Body of pancreas (tissue), 4 donors: ENCODE data around the gene LRCH1. TPM values are rescaled to one million over a fixed set of nuclear protein-coding genes. Genes with fewer than 3 reads are reported as not detected.

Experiments
- ATAC-seq: fragments of 150-250 bp; one replicate; pipeline ENCODE4 v1.9.1; 2016
- DNase-seq, 4 donors: peaks; one replicate each; pipeline ENCODE4 v3.0.0-alpha.2; 2019
- H3K27ac ChIP-seq, 4 donors: fragments of 200-600 bp; sonication (generic); 1 replicate in 3 of 4; 2 replicates in 1 of 4; pipeline versions ENCODE4 v1.5.1 to v1.6.1; 2016 to 2019; ENCODE audit warnings: mild to moderate bottlenecking in 1 of 4, mixed read lengths in 1 of 4, moderate library complexity in 1 of 4
- H3K27me3 ChIP-seq, 2 donors: fragments of 200-600 bp; sonication (generic); one replicate each; pipeline ENCODE4 v1.6.0; 2016; ENCODE audit warnings: mild to moderate bottlenecking in 1 of 2
- H3K36me3 ChIP-seq, 2 donors: fragments of 200-600 bp; sonication (generic); replicated peaks in 1 of 2; 2 replicates each; pipeline ENCODE4 v1.5.1; 2016; ENCODE audit warnings: low read depth in 2 of 2; ENCODE audit not compliant: insufficient read depth in 1 of 2
- H3K4me1 ChIP-seq: fragments of 200-600 bp; sonication (generic); one replicate; pipeline ENCODE4 v1.6.0; 2016
- H3K4me3 ChIP-seq, 2 donors: fragments of 200-600 bp; sonication (generic); 1 replicate in 1 of 2; 2 replicates in 1 of 2; pipeline ENCODE4 v1.5.1; 2016 to 2019
- H3K9me3 ChIP-seq, 3 donors: fragments of 200-600 bp; sonication (generic); 1 replicate in 2 of 3; 2 replicates in 1 of 3; pipeline ENCODE4 v1.5.1; 2016
- POLR2A ChIP-seq, 3 donors: fragments of 450-650 bp; IDR thresholded peaks; one replicate each; pipeline ENCODE4 v1.6.1; 2016; ENCODE audit warnings: antibody characterized with exemption in 3 of 3, mild to moderate bottlenecking in 2 of 3
- WGBS, 2 donors: methylation state at CpG; one replicate each; pipeline ENCODE4 v1.1.5; 2017; 5-methylcytosine and 5-hydroxymethylcytosine counted together
- intact Hi-C: fragments of 100-400 bp; cut with DNase I; formaldehyde crosslinking; loops from one replicate; pipeline ENCODE4 v1.15.1; 2023
- total RNA-seq, 2 donors: library from RNA; depleted of rRNA; stranded (reverse); fragments of >200 nt; gene quantifications; one replicate each; pipeline ENCODE4 v1.1.0, GENCODE V29; 2016
- TF ChIP-seq, protein P1 (sequence below), 7 experiments: fragments of 450-650 bp in 4 of 7; fragments of 200-600 bp in 3 of 7; sonication (generic) in 3 of 7; IDR thresholded peaks; one replicate each; pipeline ENCODE4 v1.5.1; 2016 to 2019; ENCODE audit warnings: antibody characterized with exemption in 7 of 7

The LRCH1 gene, protein sequence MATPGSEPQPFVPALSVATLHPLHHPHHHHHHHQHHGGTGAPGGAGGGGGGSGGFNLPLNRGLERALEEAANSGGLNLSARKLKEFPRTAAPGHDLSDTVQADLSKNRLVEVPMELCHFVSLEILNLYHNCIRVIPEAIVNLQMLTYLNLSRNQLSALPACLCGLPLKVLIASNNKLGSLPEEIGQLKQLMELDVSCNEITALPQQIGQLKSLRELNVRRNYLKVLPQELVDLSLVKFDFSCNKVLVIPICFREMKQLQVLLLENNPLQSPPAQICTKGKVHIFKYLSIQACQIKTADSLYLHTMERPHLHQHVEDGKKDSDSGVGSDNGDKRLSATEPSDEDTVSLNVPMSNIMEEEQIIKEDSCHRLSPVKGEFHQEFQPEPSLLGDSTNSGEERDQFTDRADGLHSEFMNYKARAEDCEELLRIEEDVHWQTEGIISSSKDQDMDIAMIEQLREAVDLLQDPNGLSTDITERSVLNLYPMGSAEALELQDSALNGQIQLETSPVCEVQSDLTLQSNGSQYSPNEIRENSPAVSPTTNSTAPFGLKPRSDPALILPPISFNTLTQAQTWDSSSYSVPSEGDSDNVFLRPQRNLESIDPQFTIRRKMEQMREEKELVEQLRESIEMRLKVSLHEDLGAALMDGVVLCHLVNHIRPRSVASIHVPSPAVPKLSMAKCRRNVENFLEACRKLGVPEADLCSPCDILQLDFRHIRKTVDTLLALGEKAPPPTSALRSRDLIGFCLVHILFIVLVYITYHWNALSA
- 1 to 10 TPM; 7.3 to 8.6 TPM for total RNA-seq

DNA sequence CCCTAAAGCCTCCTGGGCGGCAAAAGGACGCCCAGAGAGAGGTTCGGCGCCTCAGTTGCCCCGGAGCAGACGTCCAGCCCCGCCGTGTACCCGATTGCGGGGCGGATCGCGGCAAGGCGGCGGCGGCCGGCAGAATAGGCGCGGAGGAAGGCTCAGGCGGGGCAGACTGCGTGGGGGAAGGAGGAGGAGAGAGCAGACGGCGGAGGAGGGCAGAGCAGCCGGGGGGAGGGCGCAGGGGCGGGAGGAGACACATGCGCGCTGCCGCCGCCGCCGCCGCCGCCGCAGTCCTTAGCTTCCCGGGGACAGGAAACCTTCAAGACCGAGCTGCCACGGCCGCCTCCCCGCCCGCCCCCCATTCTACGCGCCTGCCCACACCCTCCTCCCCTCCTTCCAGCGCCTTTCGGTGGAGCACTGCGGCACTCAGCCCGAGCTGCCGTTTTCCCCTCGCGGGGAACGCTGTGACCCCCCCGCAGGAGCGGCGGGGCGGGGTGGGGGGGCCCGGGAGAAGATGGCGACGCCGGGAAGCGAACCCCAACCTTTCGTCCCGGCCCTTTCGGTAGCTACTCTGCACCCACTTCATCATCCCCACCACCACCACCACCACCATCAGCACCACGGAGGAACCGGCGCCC lies at the start of gene LRCH1:
LRCH1 (plus strand) TSS at position 282 of the 632 bp plus-strand sequence; CDS start at position 509, 227 bp downstream.
- H3K36me3 ChIP-seq = no peaks in the 10 kb centered on the region
- H3K27ac ChIP-seq = peak within 1 kb of the TSS; percentile 59 to 86 (median 82)
- H3K4me3 ChIP-seq = peak within 1 kb of the TSS; percentile 90 to 93
- intact Hi-C loops = no loop called here
- peak; percentile 12 to 50 (median 46) for TF ChIP-seq POLR2A (IDR thresholded peaks at IDR 0.05)
- TF ChIP-seq, protein P1, sequence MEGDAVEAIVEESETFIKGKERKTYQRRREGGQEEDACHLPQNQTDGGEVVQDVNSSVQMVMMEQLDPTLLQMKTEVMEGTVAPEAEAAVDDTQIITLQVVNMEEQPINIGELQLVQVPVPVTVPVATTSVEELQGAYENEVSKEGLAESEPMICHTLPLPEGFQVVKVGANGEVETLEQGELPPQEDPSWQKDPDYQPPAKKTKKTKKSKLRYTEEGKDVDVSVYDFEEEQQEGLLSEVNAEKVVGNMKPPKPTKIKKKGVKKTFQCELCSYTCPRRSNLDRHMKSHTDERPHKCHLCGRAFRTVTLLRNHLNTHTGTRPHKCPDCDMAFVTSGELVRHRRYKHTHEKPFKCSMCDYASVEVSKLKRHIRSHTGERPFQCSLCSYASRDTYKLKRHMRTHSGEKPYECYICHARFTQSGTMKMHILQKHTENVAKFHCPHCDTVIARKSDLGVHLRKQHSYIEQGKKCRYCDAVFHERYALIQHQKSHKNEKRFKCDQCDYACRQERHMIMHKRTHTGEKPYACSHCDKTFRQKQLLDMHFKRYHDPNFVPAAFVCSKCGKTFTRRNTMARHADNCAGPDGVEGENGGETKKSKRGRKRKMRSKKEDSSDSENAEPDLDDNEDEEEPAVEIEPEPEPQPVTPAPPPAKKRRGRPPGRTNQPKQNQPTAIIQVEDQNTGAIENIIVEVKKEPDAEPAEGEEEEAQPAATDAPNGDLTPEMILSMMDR (IDR thresholded peaks at IDR 0.05) = no peak
- DNase-seq = peak; percentile 85 to 89 (median 88)
- peak; percentile 86 for ATAC-seq
- H3K27me3 ChIP-seq = no peaks in the 10 kb centered on the region
- peaks cover 26% of the 10 kb centered on the region for H3K4me1 ChIP-seq
- no peaks in the 10 kb centered on the region for H3K9me3 ChIP-seq
- WGBS, 2 donors = 0 to 1% methylated on average over 19 to 57 of the region's 66 CpGs

DNA sequence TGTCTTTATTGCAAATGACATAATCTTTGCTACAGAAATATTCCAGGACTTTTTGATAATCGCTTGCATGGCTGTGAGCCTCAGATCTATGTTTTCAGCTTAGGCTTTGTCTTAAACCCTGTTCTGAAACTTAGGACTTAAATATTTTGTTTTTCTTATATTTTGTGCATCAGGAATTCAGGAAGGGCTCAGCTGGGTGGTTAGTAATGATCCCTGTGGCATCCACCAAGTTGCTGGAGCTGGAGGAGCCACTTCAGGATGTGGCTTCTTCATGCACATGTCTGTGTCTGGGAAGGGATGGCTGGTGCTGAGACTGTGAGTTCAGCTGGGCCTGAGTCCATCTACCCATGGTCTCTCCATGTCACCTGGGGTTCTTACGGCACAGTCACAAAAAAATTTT lies 48.9 kb upstream of the LRCH1 start:
- no peak for TF ChIP-seq POLR2A (IDR thresholded peaks at IDR 0.05)
- TF ChIP-seq, protein P1 (IDR thresholded peaks at IDR 0.05) = no peak
- ATAC-seq (no peak), DNase-seq (no peak)
- Histone ChIP-seq H3K36me3 (no peaks in the 10 kb centered on the region), H3K27me3 (no peaks in the 10 kb centered on the region), H3K9me3 (no peaks in the 10 kb centered on the region), H3K27ac (no peak overlapping the region), H3K4me3 (no peak overlapping the region), H3K4me1 (no peaks in the 10 kb centered on the region)
- 75 to 85% methylated on average over 2 of the region's 2 CpGs for WGBS, 2 donors
- intact Hi-C loops = no loop called here

DNA sequence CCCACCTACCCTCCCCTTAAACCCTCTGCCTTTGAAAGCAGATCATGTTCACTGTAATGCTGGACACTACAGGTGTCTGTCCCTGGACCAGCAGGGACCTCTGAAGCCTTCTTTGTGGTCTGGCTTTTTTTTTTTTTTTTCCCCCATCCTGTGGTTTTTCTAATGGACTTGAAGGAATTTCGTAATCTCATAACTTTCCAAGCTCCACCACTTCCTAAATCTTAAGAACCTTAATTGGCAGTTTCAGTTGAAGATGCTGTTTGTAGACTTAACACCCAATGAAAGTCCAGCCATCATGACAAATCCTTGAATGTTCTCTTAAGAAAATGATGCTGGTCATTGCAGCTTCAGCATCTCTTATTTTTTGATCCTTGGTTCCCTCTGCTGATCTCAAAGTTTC lies 45.0 kb upstream of the LRCH1 start:
- no peak overlapping the region for H3K27ac ChIP-seq
- no peak for TF ChIP-seq POLR2A (IDR thresholded peaks at IDR 0.05)
- TF ChIP-seq, protein P1 (IDR thresholded peaks at IDR 0.05) = no peak
- no peak for ATAC-seq
- intact Hi-C loops = no loop called here
- no peak for DNase-seq
- H3K9me3 ChIP-seq = no peaks in the 10 kb centered on the region
- no peaks in the 10 kb centered on the region for H3K4me1 ChIP-seq
- H3K36me3 ChIP-seq = no peaks in the 10 kb centered on the region
- no peak overlapping the region for H3K4me3 ChIP-seq
- 38 to 65% methylated on average over 1 of the region's 1 CpG for WGBS, 2 donors
- H3K27me3 ChIP-seq = no peaks in the 10 kb centered on the region

DNA sequence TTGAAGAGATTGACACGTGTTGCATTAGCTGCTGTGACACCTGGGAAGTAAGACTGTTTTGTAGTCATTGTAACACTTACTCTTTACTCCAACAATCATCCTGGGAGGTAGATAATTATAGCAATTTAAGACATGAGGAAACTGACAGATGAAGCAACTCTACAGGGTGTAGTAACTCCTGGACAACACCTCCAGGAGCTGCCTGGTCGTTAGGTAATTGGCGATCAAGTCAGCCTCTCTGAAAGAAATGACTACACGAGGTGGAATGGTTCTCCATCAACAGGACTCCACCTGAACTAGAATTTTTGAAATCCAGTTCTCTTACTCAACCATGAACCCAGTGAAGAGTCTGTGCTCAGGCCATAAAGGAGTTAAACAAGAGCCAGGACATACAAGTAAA lies 43.0 kb upstream of the LRCH1 start:
- no peak overlapping the region for H3K27ac ChIP-seq
- WGBS, 2 donors = 70 to 80% methylated on average over 4 of the region's 4 CpGs
- H3K36me3 ChIP-seq = no peaks in the 10 kb centered on the region
- H3K4me3 ChIP-seq = no peak overlapping the region
- no peaks in the 10 kb centered on the region for H3K27me3 ChIP-seq
- ATAC-seq (no peak), DNase-seq (no peak)
- H3K9me3 ChIP-seq = no peaks in the 10 kb centered on the region
- no peak for TF ChIP-seq POLR2A (IDR thresholded peaks at IDR 0.05)
- TF ChIP-seq, protein P1 (IDR thresholded peaks at IDR 0.05) = no peak
- intact Hi-C loops = no loop called here
- H3K4me1 ChIP-seq = no peaks in the 10 kb centered on the region
